Astrocyte (in vitro differentiated cells and primary cell): ENCODE data around the gene MTA1. TPM values are rescaled to one million over a fixed set of nuclear protein-coding genes. Genes with fewer than 3 reads are reported as not detected.

ENCODE experiments used
- DNase-seq: peaks from one replicate; pipeline ENCODE4 v3.0.0-alpha.2; 2010; ENCODE audit warnings: low read depth
- FAIRE-seq: peaks from 2 replicates; lab custom pipeline; 2011; peaks lifted over from hg19 to GRCh38; lab: Jason Lieb, UNC
- H2AFZ ChIP-seq: 2 replicates; pipeline ENCODE4 v1.6.0; 2012; ENCODE audit warnings: low read depth, low read length, inconsistent platforms
- H3K27ac ChIP-seq: 2 replicates; pipeline ENCODE4 v1.5.1; 2011; ENCODE audit warnings: low read depth, low read length, inconsistent platforms
- H3K27me3 ChIP-seq: 2 replicates; pipeline ENCODE4 v1.6.0; 2011; ENCODE audit warnings: low read length, inconsistent platforms; ENCODE audit not compliant: insufficient read depth
- H3K36me3 ChIP-seq: 2 replicates; pipeline ENCODE4 v1.5.1; 2011; ENCODE audit warnings: low read length, inconsistent platforms; ENCODE audit not compliant: insufficient read depth
- H3K4me1 ChIP-seq: 2 replicates; pipeline ENCODE4 v1.5.1; 2011; ENCODE audit warnings: low read length, inconsistent platforms; ENCODE audit not compliant: insufficient read depth
- H3K4me2 ChIP-seq: 2 replicates; pipeline ENCODE4 v1.6.0; 2012; ENCODE audit warnings: low read length, inconsistent platforms
- H3K4me3 ChIP-seq: 2 replicates; pipeline ENCODE4 v1.5.1; 2011; ENCODE audit warnings: low read depth, mild to moderate bottlenecking, low read length, inconsistent platforms; ENCODE audit not compliant: insufficient read depth
- H3K79me2 ChIP-seq: 2 replicates; pipeline ENCODE4 v1.6.0; 2012; ENCODE audit warnings: mild to moderate bottlenecking, low read length, inconsistent platforms; ENCODE audit not compliant: insufficient read depth
- H3K9ac ChIP-seq: 2 replicates; pipeline ENCODE4 v1.6.0; 2012; ENCODE audit warnings: mild to moderate bottlenecking, low read length, inconsistent platforms
- H3K9me3 ChIP-seq: 2 replicates; pipeline ENCODE4 v1.5.1; 2012; ENCODE audit warnings: low read depth, mild to moderate bottlenecking, low read length, inconsistent platforms; ENCODE audit not compliant: insufficient read depth
- H4K20me1 ChIP-seq: 2 replicates; pipeline ENCODE4 v1.6.0; 2012; ENCODE audit warnings: low read length, inconsistent platforms; ENCODE audit not compliant: insufficient read depth
- H3K27ac Mint-ChIP-seq: one replicate; pipeline ENCODE4 v1.8.0; 2021; ENCODE audit warnings: mild to moderate bottlenecking, mixed read lengths; ENCODE audit not compliant: unreplicated experiment
- H3K27me3 Mint-ChIP-seq: one replicate; pipeline ENCODE4 v1.8.0; 2021; ENCODE audit warnings: low read depth, mixed read lengths; ENCODE audit not compliant: unreplicated experiment
- H3K36me3 Mint-ChIP-seq: one replicate; pipeline ENCODE4 v1.8.0; 2021; ENCODE audit warnings: low read depth, mixed read lengths; ENCODE audit not compliant: unreplicated experiment
- H3K4me1 Mint-ChIP-seq: one replicate; pipeline ENCODE4 v1.8.0; 2021; ENCODE audit warnings: low read depth, mixed read lengths; ENCODE audit not compliant: unreplicated experiment
- H3K4me3 Mint-ChIP-seq: one replicate; pipeline ENCODE4 v1.8.0; 2021; ENCODE audit warnings: mild to moderate bottlenecking, moderate library complexity, mixed read lengths; ENCODE audit not compliant: unreplicated experiment
- H3K9me3 Mint-ChIP-seq: one replicate; pipeline ENCODE4 v1.8.0; 2021; ENCODE audit warnings: mild to moderate bottlenecking, mixed read lengths; ENCODE audit not compliant: unreplicated experiment
- CTCF ChIP-seq: IDR thresholded peaks from 2 replicates; pipeline ENCODE4 v1.5.1; 2011; ENCODE audit warnings: low read depth, mild to moderate bottlenecking, inconsistent platforms, low read length, moderate library complexity; ENCODE audit not compliant: insufficient read depth
- EZH2 ChIP-seq: IDR thresholded peaks from 2 replicates; pipeline ENCODE4 v1.6.1; 2012; ENCODE audit warnings: mild to moderate bottlenecking, low read length, inconsistent platforms; ENCODE audit not compliant: insufficient read depth
- total RNA-seq: library from RNA; stranded (reverse); gene quantifications from 2 replicates; pipeline ENCODE4 v1.2.1, GENCODE V29; 2021

Gene MTA1
- total RNA-seq, 1 donor from 2014 or later = 111 TPM

- Mint-ChIP-seq H3K4me3 (peak overlapping the region; percentile 92), H3K9me3 (no peaks in the 10 kb centered on the region), H3K27ac (peak overlapping the region; percentile 84), H3K4me1 (peaks cover 6% of the 10 kb centered on the region), H3K27me3 (peaks cover 3% of the 10 kb centered on the region), H3K36me3 (peaks cover 4% of the 10 kb centered on the region)
- no peaks in the 10 kb centered on the region for H3K27me3 ChIP-seq
- peaks cover 59% of the 10 kb centered on the region for H3K79me2 ChIP-seq
- FAIRE-seq (no peak), DNase-seq (no peak)
- H3K9ac ChIP-seq = peak overlapping the region; percentile 89
- peaks cover 21% of the 10 kb centered on the region for H3K4me1 ChIP-seq
- H3K4me2 ChIP-seq = peak overlapping the region; percentile 98
- TF ChIP-seq EZH2 = no peak
- no peak for TF ChIP-seq CTCF
- peaks cover 44% of the 10 kb centered on the region for H4K20me1 ChIP-seq
- no peak overlapping the region for H3K27ac ChIP-seq
- peak overlapping the region; percentile 81 for H3K4me3 ChIP-seq
- H2AFZ ChIP-seq = no peak overlapping the region
- H3K9me3 ChIP-seq = no peaks in the 10 kb centered on the region
- no peaks in the 10 kb centered on the region for H3K36me3 ChIP-seq
Observed at GRCh38 chr14:105420101-105420973, 710 bp downstream of the MTA1 start.

- Histone ChIP-seq H3K4me1 (peaks cover 21% of the 10 kb centered on the region), H3K4me3 (peak overlapping the region; percentile 81), H3K9me3 (no peaks in the 10 kb centered on the region), H2AFZ (no peak overlapping the region), H4K20me1 (peaks cover 50% of the 10 kb centered on the region), H3K27me3 (no peaks in the 10 kb centered on the region), H3K4me2 (peak overlapping the region; percentile 98), H3K9ac (peak overlapping the region; percentile 89), H3K27ac (no peak overlapping the region), H3K36me3 (no peaks in the 10 kb centered on the region), H3K79me2 (peaks cover 67% of the 10 kb centered on the region)
- DNase-seq = no peak
- Mint-ChIP-seq H3K4me3 (peak overlapping the region; percentile 92), H3K27me3 (peaks cover 3% of the 10 kb centered on the region), H3K9me3 (no peaks in the 10 kb centered on the region), H3K4me1 (peaks cover 6% of the 10 kb centered on the region), H3K36me3 (peaks cover 4% of the 10 kb centered on the region), H3K27ac (peak overlapping the region; percentile 84)
- no peak for TF ChIP-seq EZH2
- TF ChIP-seq CTCF = no peak
- FAIRE-seq = no peak
Observed at GRCh38 chr14:105420974-105421674, 1.5 kb downstream of the MTA1 start.
